Measurements from ENCODE around the gene GATAD2A.

The GATAD2A gene

DNA sequence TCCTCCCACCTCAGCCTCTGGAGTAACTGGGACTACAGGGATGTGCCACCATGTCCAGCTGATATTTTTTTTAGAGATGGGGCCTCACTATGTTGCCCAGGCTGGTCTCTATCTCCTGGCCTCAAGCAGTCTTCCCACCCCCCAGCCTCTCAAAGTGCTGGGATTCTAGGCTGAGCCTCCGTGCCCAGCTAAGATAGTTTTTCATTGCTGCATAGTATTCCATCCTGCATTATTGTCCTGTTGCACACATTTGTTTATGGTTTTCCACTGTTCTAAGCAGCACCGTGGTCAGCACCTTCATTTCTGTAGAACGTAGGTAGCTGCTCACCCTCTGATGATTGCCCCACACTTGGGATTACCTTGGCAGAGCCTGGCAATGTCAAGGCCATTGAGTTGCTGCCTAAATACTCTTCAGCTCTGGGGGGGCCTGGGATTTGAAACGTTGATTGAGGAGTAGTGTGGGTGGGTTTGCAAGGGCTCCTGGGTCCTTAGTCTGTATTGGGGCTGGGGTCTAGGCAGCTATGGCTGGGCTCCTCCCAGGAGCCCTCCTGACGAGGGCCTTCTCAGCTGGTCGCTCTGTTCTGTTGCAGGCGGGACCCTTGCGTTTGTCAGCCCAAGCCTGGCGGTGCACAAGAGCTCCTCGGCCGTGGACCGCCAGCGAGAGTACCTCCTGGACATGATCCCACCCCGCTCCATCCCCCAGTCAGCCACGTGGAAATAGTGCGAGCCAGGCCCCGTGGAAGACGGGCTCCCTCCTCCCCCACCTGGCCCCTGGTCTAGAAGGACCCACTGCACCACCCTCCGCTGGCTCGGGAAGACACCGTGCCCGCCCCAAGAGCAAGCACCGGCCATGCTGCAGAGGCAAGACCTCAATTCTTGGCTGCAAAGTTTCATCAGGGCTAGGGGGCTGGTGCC is 99.5 kb downstream of the GATAD2A start:
- DNase-seq: no peak

DNA sequence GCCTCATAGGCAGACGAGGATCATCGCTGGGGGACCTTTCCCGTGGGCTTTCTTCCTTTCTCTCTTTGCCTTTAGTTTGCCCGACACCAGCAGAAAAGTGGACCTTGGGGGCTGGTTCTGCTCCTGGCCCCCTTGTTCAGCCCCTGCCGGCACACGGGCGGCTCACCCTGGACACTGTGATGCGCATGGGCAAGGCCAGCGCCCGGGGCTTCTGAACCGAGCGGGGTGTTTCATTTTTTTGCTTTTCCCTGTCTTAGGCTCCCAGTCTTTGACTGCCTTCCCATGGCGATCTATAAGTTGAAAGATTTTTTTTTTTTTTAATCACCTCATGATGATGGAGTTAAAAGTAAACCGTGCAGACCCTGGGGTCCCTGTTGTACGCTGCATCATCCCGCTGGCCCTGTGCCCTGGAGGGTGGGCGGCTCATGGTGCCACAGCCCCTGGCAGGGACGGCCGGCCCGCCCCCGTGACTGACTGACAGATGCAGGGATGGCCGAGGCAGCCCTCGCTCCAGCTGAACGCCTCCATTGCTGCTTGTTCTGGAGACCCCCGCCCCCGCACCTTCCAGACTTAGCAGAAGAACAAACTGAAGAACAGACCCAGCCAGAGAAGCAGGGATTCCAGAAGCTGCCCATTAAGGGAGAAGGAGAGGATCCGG is 100.3 kb downstream of the GATAD2A start:
- DNase-seq: peak in 1 of 56 donors; percentile 22

DNA sequence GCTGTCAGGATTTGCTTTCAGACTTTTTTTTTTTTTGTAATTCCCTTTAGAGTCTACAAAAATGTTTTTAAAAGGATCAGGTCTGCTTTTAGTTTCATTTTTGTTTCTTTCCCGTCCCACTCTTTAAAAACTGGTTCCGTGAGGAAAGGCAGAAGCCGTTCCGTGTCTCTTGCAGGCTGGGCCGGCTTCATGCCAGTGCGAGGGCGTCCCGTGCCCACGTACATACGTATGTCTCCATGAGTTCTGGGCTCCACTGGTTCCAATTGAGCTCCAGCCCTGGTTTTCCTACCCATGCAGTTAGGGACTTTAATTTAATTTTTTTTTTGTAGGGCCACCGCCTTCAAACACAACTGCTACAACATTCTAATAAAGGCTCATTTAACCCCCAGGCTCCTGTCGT is 101.1 kb downstream of the GATAD2A start:
- DNase-seq: peak in 7 of 56 donors; percentile 13 to 34 (median 21)

DNA sequence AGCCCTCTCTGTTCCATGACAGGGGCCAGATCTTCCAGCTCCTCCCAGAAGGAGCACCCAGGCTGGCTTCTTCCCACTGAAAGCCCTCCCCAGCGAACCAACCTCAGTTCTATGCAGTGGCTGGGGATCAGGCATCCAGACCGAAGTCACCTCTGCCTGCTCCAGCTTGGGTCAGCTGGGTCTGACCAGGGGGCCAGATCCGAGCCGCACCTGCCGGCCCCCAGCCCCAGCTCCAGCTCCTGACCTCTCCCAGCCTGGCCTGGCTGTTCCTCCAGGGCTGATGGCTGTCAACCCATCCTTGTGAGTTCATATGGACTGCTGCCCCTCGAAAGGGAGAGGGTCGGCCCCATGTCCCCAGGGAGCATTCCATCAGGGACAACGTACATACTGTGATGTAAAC is 101.9 kb downstream of the GATAD2A start:
- no peak for DNase-seq

DNA sequence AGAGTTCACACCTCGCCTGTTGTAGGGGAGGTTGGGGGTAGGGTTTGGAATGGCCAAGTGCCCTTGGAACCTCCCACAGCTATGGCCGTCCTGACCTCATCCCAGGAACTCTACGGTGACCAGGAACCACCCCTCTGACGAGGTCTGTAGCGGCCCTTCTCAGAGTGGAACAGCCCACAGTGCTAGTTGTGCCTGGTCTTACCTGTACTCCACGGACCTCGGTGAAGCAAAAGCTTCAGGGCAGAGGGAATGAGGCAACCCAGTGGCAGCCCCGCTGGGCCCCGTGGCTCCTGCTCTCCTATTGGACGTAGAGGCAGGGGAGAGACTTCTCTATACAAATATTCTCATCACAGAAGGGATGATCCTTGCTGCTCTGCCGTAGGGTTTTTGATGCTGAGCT is 102.7 kb downstream of the GATAD2A start:
- DNase-seq: no peak

DNA sequence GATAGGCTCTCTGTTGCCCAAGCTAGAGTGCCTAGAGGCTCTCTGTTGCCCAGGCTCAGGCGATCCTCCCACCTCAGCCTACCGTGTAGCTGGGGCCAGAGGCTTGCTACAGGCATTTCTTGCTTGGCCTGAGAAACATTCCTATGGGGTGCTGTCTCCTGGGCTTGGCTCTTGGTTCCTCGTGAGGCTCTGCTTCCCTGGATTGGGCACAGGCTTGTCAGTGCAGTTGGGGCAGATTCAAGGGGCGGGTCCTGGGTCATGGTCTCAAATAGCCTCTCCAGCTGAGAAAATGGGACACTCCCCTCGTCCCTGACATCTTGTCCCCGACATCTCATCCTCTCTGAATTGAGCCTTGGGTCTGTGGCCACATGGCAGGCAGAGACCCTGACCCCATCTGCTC is 105.0 kb downstream of the GATAD2A start:
- DNase-seq: no peak

DNA sequence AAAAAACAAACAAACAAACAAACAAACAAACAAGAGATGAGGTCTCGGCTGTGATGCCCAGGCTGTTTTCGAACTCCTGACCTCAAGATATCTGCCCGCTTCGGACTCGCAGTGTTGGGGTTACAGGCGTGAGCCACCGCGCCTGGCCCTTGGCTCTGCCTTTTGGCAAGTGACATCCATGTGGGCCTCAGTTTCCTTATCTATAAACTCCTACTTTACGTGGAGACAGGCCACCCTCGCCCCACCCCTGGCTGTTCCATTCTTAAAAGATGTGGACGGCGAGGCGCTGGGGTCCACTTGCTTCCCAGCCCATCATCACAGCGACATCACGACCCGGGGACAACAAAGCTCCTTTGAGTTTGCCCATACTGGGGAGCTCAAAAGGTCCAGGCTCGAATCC is 108.2 kb downstream of the GATAD2A start:
- DNase-seq: no peak

DNA sequence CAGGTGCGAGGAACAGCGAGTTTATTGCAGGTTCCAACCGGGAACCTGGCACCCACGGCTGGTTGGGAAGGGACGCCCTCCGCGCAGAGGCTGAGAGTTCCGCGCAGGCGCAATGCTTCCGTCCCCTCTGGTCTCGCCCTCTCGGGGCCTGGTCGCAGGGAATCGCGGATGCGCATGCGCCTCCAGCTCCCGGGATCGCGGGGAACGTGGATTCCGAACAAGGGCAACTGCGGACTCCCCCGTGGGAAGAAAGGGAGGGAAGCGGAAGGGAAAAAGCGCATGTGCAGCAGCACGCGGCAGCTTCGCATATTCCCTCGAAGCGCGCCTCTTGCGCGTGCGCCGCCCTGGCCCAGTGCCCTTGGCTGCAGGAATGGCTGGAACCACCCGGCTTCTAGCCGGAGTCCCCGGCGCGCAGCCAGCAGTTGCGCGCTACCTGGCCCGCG is 108.8 kb downstream of the GATAD2A start:
- peak in 9 of 56 donors; percentile 12 to 43 (median 19) for DNase-seq

DNA sequence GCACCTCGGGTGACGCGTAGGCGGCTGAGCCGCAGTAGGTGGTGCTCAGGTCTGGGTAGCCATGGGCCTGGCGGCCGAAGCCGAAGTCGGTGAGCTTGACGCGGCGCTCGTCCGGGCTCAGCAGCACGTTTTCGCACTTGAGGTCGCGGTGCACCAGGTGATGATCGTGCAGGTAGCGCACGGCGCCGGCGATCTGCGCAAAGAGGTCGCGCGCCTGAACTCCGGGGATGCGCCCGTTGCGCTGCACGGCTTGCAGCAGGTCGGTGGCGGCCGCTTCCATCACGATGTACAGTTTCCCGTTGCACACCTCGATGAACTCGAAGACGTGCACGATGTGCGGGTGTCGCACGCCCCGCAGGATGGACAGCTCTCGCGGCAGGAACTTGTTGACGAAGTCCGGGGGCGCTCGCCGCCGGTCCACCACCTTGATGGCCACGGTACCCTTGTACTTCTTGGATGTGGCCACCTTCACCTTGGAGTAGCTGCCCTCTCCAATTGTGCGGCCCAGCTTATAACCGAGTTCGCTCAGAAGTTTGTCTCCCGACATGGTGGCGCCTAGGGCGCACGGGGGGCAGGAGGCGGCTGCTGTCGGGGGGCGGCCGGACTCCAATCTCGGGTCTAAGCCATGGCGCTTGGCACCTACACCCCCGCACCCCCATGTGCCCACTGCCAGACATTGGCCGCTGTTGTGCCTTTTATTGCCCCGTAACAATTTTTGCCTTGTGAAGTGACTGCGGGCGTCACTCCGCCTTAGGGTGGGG is 109.6 kb downstream of the GATAD2A start, which contains the start of gene TSSK6:
Gene TSSK6 (minus strand): TSS at position 668 of the 761 bp plus-strand sequence. CDS start 121 bp downstream, at position 547.
- no peak for DNase-seq

DNA sequence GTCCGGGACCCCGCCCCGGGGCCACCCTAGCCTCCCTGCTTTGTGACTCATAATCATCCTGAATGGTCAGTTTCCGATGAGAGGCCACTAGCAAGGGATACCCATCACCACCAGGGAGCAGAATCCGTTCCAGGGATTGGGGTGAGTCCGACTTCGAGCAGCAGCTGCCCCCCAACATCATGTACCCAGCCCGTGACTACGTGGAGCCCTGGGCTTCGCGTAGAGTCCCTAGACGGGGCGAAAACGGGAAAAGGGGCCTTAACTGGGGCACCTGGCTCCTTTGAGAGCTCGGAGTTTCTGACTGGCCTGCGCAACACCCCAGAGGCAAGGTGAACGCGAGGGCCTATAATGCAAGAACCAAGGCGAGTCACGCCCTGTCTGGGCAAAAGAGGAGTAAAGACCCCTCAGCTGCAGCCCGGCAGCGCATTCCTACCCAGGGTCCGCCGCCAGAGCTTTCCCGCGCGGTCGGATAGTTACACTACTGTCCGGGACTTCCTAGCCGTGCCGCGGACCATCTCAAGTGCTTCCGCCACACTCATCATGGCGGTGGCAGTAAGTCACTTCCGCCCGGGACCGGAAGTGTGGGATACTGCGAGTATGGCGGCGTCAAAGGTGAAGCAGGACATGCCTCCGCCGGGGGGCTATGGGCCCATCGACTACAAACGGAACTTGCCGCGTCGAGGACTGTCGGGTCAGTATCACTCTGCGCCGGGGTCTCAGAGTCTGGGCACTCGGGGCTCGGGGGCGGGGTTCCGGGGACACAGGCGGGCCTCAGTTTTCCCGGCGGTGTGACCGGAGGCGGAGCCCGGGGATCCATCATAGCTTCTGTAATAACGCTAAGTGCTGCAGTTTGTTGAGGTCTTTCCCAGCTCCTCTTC is 110.4 kb downstream of the GATAD2A start, which contains the start of gene NDUFA13:
Gene NDUFA13 (plus strand): TSS at position 584 of the 878 bp plus-strand sequence. CDS start 14 bp downstream, at position 598.
- peak; percentile 43 to 94 (median 84) for DNase-seq

DNA sequence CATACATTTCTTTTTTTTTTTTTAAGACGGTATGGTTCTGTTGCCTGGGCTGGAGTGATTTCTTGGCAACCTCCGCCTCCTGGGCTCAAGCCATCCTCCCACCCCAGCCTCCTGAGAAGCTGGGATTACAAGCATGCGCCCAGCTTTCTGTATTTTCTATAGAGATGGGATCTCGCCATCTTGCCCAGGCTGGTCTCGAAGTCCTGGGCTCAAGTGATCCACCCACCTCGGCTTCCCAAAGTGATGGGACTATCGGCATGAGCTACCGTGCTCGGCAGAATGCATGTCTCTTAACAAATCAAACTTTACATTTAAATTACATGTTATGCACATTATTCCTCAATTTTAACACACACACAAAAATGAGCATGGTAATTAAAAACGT is 111.8 kb downstream of the GATAD2A start:
- no peak for DNase-seq

DNA sequence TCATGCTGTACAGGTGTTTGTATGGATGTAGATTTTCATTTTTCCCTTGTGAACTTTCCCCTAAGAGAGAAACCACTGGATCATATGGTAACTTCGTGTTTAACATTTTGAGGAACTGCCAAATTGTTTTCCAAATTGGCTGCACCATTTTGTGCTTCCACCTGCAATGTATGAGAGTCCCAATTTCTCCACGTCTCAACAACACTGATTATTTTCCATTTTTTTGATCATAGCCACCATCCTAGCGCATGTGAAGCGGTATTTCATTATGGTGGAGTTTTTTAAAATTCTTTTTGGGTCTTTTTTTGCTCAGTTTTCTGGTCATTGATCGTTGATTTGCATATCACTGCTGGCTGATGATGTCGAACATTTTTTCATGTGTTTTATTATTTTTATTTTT is 115.5 kb downstream of the GATAD2A start:
- no peak for DNase-seq

DNA sequence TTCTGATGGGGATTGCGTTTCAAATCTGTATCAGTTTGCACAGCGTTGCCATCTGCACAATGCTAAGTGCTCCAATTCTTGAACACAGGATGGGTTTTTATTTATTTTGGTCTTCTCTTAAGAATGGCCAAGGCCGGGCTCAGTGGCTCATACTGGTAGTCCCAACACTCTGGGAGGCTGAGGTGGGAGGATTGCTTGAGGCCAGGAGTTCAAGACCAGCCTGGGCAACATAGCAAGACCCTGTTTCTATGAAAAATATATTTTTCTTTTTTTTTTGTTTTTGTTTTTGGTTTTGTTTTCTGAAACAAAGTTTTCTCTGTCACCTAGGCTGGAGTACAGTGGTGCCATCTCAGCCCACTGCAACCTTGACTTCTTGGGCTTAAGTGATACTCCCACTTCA is 117.7 kb downstream of the GATAD2A start:
- DNase-seq: no peak

DNA sequence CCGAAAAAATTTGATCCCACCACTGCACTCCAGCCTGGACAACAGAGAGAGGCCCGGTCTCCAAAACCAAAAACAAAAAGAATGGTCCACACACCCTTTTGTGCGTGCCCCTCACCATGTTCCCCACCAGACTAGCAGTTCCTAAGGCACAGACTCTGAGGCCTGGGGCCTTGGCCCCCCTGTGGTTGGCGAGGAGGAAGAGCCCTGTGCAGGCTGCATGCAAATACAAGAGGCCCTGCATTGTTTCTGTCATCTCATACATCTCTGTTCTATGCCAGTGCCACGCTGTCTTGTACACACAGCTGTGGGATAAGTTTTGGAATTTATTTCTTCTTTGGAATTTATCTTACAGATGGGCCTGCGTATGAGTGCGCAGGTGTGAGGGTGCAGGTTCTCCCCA is 118.6 kb downstream of the GATAD2A start:
- no peak for DNase-seq

DNA sequence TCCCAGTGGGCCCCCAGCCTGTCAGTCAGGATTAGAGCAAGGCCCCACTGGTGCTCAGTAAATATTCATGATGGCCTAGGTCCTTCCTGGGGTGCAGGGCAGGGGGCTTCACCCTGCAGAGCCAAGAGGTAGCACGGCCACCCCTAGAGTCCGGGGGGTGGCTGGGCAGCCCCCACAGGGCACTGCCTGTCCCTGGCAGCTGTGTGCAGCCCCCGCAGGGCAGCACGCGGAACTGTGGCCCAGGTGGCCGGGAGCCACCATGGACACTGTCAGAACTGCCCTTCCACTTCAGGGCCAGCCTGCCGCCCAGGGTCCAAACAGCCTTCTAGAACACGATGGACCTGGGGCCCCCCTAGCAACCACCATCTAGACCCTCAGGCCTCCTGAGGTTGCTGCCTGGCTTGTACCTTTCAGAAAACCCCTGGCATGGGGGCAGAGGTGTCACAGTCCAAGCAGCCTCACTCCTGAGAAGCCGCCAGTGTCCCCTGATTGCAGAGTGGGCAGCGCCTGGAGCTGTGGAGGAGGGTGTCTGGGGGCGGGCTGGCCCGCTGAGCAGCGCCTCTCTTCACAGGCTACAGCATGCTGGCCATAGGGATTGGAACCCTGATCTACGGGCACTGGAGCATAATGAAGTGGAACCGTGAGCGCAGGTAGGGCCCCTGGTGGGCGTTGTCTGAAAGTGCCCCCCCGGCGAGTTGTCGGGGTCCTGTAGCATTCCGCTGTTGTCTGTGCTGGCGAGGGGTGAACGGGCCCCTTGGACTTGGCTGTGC is 120.3 kb downstream of the GATAD2A start:
- no peak for DNase-seq

DNA sequence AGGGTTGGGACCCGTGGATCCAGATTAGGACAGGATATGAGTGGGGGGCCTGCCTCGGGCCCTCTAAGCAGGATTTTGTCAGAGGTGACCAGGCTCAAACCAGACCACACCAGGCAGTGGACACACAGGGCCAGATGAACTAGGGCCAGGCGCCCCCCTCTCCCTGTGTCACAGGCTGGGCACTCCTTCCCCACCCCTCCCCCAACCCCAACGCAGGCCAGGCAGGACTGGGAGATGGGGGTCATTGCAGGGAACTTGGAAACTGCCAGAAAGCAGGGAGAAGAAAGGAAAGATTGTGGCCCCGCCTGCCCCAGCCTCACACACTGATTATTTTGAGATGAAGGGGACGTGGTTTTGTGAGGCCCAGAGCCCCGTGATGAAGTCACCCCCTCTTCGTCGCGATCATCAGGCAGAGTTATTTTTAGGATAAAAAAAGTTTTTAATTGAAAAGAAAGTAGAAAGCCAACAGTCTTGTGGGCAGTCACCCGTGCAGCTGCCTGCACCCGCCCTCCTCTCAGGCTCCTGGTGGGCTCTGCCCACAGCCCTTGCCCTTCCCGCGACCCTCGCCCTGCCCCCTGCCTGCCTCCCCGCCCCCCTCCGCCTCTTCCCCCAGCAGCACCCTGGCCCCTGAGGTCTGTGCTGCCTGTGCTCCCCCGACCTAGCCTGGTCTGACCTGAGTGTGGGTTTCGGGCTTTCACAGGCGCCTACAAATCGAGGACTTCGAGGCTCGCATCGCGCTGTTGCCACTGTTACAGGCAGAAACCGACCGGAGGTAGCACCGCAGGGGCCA is 121.3 kb downstream of the GATAD2A start:
- DNase-seq: peak in 18 of 56 donors; percentile 6 to 46 (median 25)

DNA sequence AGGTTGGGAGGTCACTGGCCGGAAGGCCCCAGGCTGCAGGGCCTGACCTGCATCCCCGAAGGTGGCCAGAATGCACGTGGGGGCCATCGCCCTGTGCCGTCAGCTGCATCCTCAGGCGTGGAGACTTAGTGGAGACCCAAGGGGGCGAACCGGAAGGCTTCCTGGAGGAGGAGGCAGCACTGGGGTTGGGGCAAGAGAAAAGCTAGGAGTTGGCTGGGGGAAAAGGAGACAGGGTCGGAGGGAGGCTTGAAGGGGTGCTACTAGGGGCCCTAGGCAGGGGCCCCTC is 121.8 kb downstream of the GATAD2A start:
- DNase-seq: no peak

DNA sequence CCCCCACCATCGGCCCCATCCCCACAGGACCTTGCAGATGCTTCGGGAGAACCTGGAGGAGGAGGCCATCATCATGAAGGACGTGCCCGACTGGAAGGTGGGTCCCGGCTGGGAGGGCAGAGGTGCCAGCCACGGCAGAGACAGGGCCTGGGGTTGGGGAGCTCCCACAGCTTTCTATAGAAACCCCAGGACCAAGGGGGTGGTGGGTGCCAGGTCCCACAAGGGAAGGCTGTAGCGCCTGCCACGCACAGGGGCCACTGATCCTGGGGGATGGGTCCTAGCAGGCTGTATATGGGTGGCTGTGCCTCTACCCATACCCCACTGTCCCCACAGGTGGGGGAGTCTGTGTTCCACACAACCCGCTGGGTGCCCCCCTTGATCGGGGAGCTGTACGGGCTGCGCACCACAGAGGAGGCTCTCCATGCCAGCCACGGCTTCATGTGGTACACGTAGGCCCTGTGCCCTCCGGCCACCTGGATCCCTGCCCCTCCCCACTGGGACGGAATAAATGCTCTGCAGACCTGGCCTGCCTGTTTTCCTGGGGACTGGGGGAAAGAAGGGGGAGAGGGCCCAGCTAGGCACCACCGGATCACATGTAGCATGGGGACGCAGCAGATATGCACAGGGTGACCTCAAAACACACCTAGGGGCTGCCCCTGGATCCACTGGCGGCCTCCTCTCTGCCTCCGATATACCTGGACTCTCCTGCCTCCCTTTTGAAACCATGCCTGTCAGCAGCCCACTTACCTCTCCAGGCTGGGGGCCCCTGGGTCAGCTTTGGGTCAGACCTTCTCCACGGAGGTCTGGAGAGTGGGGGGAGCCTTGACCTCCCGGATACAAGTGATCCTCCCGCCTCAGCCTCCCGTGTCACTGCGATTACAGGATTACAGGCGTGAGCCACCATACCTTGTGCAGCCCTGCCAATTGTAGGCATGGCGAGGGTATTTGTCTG is 122.5 kb downstream of the GATAD2A start:
- DNase-seq: no peak

All from amygdala (tissue), 56 donors.